ENCODE results near the gene UTS2B. TPM values are rescaled to one million over a fixed set of nuclear protein-coding genes. Genes with fewer than 3 reads are reported as not detected.
A peak's percentile ranks its signal among the peaks of the same experiment; 100 is the strongest.

The UTS2B gene
- total RNA-seq, 1 donor from 2014 or later = 0.80 TPM

GRCh38 chr3:191327526-191327925, 2.8 kb downstream of the UTS2B start:
- DNase-seq (ENCODE audit: low read depth) = no peak

GRCh38 chr3:191324936-191325335, 5.4 kb downstream of the UTS2B start:
- DNase-seq (ENCODE audit: low read depth) = no peak

DNA sequence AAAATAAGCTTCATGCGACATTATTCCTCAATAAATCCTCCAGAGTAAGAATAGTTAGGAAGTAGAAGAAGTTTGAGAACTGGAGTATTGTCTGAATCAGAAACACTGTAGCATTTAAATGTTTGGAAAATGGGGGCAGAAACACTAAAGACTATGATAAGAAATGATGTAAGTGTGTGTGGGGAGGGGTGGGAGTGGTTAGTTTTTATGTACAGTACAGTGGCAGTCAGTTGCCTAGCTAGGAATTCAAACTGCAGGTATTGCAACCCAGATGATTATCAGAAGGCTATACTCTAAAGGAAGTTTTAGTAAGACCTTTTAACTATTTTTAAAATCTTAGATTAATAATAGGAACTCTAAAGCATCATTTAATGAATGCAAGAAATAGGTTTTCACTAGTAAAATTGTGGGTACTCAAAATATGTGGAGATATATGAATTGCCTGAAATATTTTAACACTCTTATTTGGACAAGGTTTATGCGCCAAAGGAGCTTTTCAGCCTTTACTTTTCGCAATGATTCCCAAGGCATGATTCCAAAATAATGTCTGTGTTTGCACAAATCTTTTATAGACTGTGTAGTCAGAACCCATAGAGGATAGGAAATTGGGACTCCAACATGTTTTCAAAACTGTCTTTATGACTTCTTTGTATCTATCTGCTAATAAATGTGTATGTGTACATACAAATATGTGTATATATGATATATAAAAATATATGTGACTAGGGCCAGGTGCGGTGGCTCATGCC, 9.1 kb downstream of the UTS2B start:
- DNase-seq (ENCODE audit: low read depth) = no peak

- DNase-seq (ENCODE audit: low read depth) = no peak
Measured at GRCh38 chr3:191320316-191320715, 10.0 kb downstream of the UTS2B start.

- DNase-seq (ENCODE audit: low read depth) = no peak
Measured at GRCh38 chr3:191316876-191317603, 13.3 kb downstream of the UTS2B start.

DNA sequence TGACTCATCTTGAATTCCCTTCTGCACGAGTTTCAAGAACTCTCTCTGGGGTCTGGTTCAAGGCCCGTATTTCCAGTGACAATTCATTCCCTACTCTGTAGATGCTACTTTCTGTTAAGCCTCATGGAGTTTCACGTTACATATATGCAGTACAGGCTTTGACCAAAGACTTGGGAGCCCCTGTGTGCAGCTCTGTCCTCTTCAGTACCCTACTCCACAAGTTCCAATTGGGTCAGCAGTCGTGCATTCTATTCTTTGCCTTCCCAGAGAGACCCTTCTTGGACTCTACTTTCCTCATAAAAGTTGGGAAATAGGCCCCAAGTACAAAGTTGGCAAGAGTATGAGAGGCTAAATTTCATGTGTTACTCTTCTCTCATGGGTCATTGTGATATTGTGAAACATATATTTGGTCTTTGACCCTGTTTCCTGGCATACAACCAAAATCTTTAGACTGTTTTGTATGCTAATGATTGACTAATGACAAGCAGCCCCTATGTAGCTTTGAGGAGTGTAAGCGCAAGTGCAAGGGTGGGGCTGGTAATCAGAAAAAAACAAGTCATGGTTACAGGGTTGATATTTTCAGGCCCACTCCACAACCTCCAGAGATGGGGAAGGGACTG, 16.1 kb downstream of the UTS2B start:
- no peak for DNase-seq (ENCODE audit: low read depth)

- DNase-seq (ENCODE audit: low read depth) = no peak
Measured at GRCh38 chr3:191313296-191313695, 17.0 kb downstream of the UTS2B start.

DNA sequence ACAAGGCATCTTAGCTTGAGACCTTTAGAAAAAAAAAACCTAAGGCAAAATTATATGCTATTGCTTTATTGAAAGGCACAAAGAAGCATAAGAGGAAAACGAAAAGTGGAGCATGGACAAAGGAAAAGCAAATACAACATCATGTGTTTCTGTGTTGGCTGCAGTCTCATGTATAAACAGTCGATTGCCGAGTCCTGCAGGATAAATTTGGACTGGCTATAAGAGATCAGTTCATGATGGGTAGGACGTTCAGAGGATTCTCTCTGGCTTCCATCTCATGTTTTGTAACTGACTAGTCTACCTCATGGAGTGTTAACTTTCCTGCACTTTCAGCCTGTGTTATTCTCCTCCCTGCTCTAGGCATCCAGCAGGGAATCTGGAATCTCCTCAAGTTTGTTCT, 23.0 kb downstream of the UTS2B start:
- DNase-seq (ENCODE audit: low read depth) = no peak

GRCh38 chr3:191306428-191306827, 23.9 kb downstream of the UTS2B start:
- DNase-seq (ENCODE audit: low read depth) = no peak

GRCh38 chr3:191303596-191303995, 26.7 kb downstream of the UTS2B start:
- DNase-seq (ENCODE audit: low read depth) = no peak

- DNase-seq (ENCODE audit: low read depth) = no peak
Measured at GRCh38 chr3:191302451-191302850, 27.9 kb downstream of the UTS2B start.

DNA sequence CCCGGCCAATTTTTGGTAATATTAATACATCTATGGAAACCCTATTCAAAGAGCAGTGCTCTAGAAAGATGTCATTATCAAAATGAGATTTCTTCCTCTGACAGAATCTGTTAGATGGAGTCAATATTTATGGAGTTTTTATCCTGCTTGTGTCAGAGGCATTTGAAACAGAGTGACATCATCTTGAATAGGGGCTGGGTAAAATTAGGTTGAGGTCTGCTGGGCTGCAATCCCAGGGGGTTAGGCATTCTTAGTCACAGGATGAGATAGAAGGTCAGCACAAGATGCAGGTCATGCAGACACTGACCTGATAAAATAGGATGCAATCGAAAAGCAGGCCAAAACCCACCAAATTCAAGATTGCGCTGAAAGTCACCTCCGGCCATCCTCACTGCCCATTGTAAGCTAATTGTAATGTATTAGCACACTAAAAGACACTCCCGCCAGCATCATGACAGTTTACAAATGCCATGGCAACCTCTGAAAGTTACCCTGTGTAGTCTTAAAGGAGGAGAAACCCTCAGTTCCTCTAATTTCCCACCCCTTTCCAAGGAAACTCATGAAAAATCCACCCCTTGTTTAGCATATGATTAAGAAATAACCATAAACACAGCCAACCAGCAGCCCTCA, 28.4 kb downstream of the UTS2B start:
- no peak for DNase-seq (ENCODE audit: low read depth)

DNA sequence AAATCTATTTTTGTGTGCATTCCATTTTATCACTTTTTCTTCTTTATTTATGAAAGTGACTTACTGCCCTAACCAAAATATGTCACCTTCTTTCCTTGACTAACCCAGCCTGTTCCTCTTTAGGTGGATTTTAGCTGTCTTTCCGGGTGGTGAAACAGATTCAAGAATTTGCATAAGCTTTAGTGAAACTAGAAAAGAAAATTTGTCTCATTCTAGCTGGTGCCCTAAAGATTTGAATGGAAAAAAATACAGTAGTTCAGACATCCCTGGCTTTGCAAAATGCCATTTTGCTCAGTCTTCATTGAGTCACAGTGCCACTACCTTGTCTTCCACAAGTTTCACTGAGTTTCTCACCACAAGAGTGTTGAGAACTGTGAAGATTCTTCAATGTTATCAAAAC, 29.3 kb downstream of the UTS2B start:
- DNase-seq (ENCODE audit: low read depth) = no peak

DNA sequence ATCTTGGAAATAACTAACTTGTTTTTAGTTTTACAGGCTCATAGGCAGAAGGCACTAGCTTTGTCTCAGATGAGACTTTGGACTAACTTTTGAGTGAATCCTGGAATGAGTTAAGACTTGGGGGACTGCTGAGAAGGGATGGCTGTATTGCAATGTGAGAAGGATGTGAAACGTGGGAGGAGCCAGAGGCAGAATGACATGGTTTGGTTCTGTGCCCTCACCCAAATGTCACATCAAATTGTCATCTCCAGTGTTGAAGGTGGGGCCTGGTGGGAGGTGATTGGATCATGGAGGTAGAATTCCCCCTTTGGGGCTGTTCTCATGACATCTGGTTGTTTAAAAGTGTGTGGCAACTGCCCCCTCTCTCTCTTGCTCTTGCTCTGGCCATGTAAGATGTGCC, 29.9 kb downstream of the UTS2B start:
- DNase-seq (ENCODE audit: low read depth) = no peak

DNA sequence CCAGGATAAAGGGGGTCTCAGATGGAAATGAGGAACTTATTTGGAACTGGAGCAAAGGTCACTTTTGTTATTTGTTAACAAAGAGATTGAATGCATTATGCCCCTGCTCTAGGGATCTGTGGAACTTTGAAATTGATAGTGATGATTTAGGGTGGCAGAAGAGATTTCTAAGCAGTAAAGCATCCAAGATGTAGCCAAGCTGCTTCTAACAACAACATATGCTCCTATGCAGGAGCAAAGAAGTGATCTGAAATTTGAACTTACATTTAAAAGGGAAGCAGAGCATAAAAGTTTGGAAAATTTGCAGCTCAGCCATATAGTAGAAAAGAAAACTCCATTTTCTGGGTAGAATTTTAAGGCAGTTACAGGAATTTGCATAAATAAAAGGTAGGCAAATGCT, 31.5 kb downstream of the UTS2B start:
- DNase-seq (ENCODE audit: low read depth) = no peak

GRCh38 chr3:191296041-191296541, 34.2 kb downstream of the UTS2B start:
- no peak for DNase-seq (ENCODE audit: low read depth)

DNA sequence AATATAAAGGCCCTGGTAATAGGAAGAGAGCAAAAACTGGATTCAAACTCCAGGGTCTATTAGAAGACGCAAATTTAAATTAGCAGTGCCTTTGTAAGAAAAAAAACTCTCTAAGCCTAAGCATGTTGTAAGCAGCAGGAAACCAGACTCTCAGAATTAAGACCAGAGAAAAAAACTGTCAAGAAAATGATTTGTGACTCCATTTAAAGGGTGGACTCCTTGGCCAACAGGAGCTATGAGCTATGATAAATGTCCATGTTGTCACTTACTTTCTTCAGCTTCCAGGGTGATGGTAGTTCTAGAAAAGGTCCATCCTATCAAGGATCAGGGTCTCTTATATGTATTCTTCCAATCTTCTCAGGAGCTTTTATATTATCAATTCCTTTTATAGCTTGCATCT, 36.0 kb downstream of the UTS2B start:
- no peak for DNase-seq (ENCODE audit: low read depth)

GRCh38 chr3:191292243-191293015, 37.9 kb downstream of the UTS2B start:
- no peak for DNase-seq (ENCODE audit: low read depth)

- peak; percentile 25 for DNase-seq (ENCODE audit: low read depth)
Measured at GRCh38 chr3:191290311-191291025, 39.9 kb downstream of the UTS2B start.

- DNase-seq (ENCODE audit: low read depth) = no peak
Measured at GRCh38 chr3:191283400-191283799, 46.9 kb downstream of the UTS2B start.

All from renal cortical epithelial cell (primary cell).